ENCODE measurements around the gene HOXC10.

GRCh38 chr12:54009171-54010052 is 24.5 kb downstream of the HOXC10 start:
- TF ChIP-seq CTCF (IDR thresholded peaks at IDR 0.05) (no peak), POLR2A (IDR thresholded peaks at IDR 0.05) (no peak), POLR2AphosphoS5 (IDR thresholded peaks at IDR 0.05) (no peak), EP300 (IDR thresholded peaks at IDR 0.05) (no peak)
